GM23338 (cell line): Measurements from ENCODE around the gene RNF220.

ENCODE experiments used
- EZH2 ChIP-seq: fragments of 200-600 bp; sonication (generic); IDR thresholded peaks from one replicate; pipeline ENCODE4 v1.8.0; 2017; ENCODE audit warnings: antibody characterized with exemption, mild to moderate bottlenecking, low read depth; ENCODE audit not compliant: unreplicated experiment
- ZNF114 ChIP-seq: fragments of 250-450 bp; sonication (Bioruptor Pico); IDR thresholded peaks from 2 replicates; pipeline ENCODE4 v1.5.0; 2020; ENCODE audit warnings: mild to moderate bottlenecking, moderate library complexity
- TF ChIP-seq, protein P1 (sequence below), 2 experiments: fragments of 200-600 bp in 1 of 2; sonication (generic) in 1 of 2; conservative IDR thresholded peaks; 2 replicates each; pipeline versions ENCODE4 v1.5.1 to v1.6.1; 2016 to 2017; ENCODE audit warnings: antibody characterized with exemption in 2 of 2, low read depth in 2 of 2, mild to moderate bottlenecking in 2 of 2, moderate library complexity in 1 of 2
- TF ChIP-seq, protein P2 (sequence below): IDR thresholded peaks from one replicate; pipeline ENCODE4 v1.6.1; 2018; ENCODE audit warnings: antibody characterized with exemption; ENCODE audit not compliant: unreplicated experiment
- TF ChIP-seq, protein P3 (sequence below): IDR thresholded peaks from 2 replicates; pipeline ENCODE4 v1.6.1; 2016; ENCODE audit warnings: antibody characterized with exemption

DNA sequence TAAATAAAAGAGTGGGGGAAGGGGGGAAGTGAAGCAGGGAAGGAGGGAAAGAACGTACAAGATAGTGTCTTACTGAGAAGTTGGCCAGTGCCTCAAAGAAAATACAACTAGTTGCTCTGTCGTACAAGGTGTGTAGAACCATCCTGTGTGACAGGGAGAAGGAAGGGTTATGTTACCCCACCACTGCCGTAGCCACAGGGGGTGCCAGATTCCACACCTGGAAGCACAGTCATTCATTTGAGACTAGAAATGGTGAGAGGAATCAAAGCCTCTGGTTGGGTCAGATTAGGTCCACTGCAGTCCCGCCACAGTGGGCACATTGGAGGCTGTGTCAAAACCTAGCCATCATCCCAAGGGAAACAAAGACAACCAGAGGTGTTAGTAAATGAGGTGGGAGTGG is 47.3 kb upstream of the RNF220 start:
- TF ChIP-seq, protein P1, sequence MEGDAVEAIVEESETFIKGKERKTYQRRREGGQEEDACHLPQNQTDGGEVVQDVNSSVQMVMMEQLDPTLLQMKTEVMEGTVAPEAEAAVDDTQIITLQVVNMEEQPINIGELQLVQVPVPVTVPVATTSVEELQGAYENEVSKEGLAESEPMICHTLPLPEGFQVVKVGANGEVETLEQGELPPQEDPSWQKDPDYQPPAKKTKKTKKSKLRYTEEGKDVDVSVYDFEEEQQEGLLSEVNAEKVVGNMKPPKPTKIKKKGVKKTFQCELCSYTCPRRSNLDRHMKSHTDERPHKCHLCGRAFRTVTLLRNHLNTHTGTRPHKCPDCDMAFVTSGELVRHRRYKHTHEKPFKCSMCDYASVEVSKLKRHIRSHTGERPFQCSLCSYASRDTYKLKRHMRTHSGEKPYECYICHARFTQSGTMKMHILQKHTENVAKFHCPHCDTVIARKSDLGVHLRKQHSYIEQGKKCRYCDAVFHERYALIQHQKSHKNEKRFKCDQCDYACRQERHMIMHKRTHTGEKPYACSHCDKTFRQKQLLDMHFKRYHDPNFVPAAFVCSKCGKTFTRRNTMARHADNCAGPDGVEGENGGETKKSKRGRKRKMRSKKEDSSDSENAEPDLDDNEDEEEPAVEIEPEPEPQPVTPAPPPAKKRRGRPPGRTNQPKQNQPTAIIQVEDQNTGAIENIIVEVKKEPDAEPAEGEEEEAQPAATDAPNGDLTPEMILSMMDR (conservative IDR thresholded peaks at IDR 0.05; ENCODE audit: low read depth in 2 of 2), result no peak
- TF ChIP-seq EZH2 (no peak), ZNF114 (CRISPR knock-in tag) (no peak)
- TF ChIP-seq, protein P2, sequence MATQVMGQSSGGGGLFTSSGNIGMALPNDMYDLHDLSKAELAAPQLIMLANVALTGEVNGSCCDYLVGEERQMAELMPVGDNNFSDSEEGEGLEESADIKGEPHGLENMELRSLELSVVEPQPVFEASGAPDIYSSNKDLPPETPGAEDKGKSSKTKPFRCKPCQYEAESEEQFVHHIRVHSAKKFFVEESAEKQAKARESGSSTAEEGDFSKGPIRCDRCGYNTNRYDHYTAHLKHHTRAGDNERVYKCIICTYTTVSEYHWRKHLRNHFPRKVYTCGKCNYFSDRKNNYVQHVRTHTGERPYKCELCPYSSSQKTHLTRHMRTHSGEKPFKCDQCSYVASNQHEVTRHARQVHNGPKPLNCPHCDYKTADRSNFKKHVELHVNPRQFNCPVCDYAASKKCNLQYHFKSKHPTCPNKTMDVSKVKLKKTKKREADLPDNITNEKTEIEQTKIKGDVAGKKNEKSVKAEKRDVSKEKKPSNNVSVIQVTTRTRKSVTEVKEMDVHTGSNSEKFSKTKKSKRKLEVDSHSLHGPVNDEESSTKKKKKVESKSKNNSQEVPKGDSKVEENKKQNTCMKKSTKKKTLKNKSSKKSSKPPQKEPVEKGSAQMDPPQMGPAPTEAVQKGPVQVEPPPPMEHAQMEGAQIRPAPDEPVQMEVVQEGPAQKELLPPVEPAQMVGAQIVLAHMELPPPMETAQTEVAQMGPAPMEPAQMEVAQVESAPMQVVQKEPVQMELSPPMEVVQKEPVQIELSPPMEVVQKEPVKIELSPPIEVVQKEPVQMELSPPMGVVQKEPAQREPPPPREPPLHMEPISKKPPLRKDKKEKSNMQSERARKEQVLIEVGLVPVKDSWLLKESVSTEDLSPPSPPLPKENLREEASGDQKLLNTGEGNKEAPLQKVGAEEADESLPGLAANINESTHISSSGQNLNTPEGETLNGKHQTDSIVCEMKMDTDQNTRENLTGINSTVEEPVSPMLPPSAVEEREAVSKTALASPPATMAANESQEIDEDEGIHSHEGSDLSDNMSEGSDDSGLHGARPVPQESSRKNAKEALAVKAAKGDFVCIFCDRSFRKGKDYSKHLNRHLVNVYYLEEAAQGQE, result no peak
- TF ChIP-seq, protein P3, sequence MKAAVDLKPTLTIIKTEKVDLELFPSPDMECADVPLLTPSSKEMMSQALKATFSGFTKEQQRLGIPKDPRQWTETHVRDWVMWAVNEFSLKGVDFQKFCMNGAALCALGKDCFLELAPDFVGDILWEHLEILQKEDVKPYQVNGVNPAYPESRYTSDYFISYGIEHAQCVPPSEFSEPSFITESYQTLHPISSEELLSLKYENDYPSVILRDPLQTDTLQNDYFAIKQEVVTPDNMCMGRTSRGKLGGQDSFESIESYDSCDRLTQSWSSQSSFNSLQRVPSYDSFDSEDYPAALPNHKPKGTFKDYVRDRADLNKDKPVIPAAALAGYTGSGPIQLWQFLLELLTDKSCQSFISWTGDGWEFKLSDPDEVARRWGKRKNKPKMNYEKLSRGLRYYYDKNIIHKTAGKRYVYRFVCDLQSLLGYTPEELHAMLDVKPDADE, result no peak
